ENCODE measurements around the gene STK10.

Gene STK10

DNA sequence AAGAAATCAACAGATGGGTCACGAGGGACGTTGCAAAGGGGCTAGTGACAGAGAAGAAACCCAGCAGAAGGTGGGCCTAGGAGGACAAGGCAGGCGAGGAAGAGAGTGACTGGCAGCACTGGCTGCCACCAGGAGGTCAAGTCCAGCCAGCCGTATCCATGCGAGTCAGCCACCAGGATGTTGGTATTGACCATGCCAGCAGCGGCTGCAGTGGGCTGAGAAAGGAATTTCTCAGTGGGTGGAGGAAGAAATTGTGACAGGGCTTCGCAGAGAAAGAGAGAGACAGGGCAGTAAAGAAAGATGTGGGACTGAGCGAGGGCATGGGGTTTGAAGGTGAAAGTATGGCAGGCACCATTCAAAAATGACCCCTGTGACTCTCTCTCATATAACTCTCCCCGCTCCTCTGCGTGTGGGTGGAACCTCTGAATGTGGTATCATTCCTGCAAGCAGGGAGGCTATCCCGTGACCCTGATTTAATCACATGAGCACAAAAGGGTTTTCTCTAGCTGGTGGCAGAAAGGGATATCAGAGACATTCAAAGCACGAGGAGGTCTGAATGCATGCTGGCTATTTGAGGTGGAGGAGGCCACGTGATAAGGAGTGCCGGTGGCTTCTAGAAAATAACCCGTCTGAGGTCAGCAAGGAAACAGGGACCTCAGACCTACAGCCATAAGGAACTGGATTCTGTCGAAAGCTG lies 136.2 kb downstream of the STK10 start:
- Histone ChIP-seq H2AFZ (ENCODE audit: low read depth) (no peak overlapping the region), H3K4me2 (no peak overlapping the region), H3K36me3 (ENCODE audit: insufficient read depth) (no peaks in the 10 kb centered on the region), H3K79me2 (ENCODE audit: insufficient read depth, low read depth) (no peaks in the 10 kb centered on the region), H3K4me1 (ENCODE audit: low read depth, poor library complexity, severe bottlenecking) (no peaks in the 10 kb centered on the region), H4K20me1 (ENCODE audit: insufficient read depth) (no peaks in the 10 kb centered on the region), H3K9ac (no peak overlapping the region), H3K4me3 (IDR thresholded peaks at IDR 0.05; ENCODE audit: insufficient read depth, low read depth, low read length) (no peak overlapping the region), H3K27me3 (ENCODE audit: insufficient read depth, low read depth) (no peaks in the 10 kb centered on the region), H3K27ac (no peak overlapping the region)
- TF ChIP-seq CTCF (conservative IDR thresholded peaks at IDR 0.05; ENCODE audit: low read depth, low read length): no peak

DNA sequence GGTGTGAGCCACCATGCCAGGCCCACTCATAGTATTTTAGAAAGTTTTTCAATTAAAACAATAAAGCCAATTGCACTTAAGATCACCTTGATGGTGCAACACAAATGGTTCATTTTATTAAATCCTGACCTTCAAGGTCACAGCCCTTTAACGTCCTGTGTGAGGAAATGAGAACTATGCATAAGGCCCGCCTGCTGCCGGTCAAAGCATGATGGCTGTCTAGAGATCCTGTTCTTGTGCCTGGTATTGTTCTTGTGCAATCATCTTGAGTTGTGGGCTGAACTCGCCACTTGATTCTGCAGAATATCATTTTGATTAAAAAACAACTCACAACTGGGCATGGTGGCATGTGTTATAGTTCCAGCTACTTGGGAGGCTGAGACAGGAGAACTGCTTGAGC lies 137.9 kb downstream of the STK10 start:
- H3K9ac ChIP-seq: no peak overlapping the region
- no peaks in the 10 kb centered on the region for H3K27me3 ChIP-seq (ENCODE audit: insufficient read depth, low read depth)
- no peaks in the 10 kb centered on the region for H3K36me3 ChIP-seq (ENCODE audit: insufficient read depth)
- no peak for TF ChIP-seq CTCF (conservative IDR thresholded peaks at IDR 0.05; ENCODE audit: low read depth, low read length)
- no peaks in the 10 kb centered on the region for H3K79me2 ChIP-seq (ENCODE audit: insufficient read depth, low read depth)
- no peak overlapping the region for H3K27ac ChIP-seq
- no peak overlapping the region for H3K4me3 ChIP-seq (IDR thresholded peaks at IDR 0.05; ENCODE audit: insufficient read depth, low read depth, low read length)
- H4K20me1 ChIP-seq (ENCODE audit: insufficient read depth): no peaks in the 10 kb centered on the region
- H2AFZ ChIP-seq (ENCODE audit: low read depth): no peak overlapping the region
- no peak overlapping the region for H3K4me2 ChIP-seq
- H3K4me1 ChIP-seq (ENCODE audit: low read depth, poor library complexity, severe bottlenecking): no peaks in the 10 kb centered on the region

DNA sequence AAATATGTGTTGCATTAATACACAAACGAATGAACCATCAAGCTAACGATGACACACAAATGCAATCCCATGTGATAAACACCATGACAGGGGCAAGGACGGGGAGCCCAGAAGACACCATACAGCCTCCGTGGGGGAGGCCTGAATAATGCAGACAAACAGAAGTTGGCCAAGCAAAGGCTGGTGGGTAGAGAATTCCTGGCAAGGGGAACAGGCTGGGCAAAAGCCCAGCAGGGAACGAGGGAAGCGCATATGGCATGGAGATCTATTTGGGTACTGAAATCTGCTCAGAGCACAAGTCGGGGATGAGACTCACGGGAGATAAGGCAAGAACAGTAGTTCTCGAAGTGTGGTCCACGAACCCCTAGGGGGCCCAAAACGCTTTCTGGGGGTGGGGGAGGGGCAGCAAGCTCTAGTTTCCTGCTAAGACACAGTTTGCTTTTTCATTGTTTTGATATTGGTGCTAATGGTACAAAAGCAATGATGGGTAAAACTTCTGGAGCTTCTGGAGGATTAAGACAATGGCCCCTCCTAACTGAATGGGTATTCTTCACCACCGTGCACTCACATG lies 138.7 kb downstream of the STK10 start:
- H3K9ac ChIP-seq: no peak overlapping the region
- no peak overlapping the region for H3K4me2 ChIP-seq
- H3K4me3 ChIP-seq (IDR thresholded peaks at IDR 0.05; ENCODE audit: insufficient read depth, low read depth, low read length): no peak overlapping the region
- H3K4me1 ChIP-seq (ENCODE audit: low read depth, poor library complexity, severe bottlenecking): no peaks in the 10 kb centered on the region
- no peaks in the 10 kb centered on the region for H4K20me1 ChIP-seq (ENCODE audit: insufficient read depth)
- no peak overlapping the region for H3K27ac ChIP-seq
- no peaks in the 10 kb centered on the region for H3K79me2 ChIP-seq (ENCODE audit: insufficient read depth, low read depth)
- H2AFZ ChIP-seq (ENCODE audit: low read depth): no peak overlapping the region
- H3K36me3 ChIP-seq (ENCODE audit: insufficient read depth): no peaks in the 10 kb centered on the region
- TF ChIP-seq CTCF (conservative IDR thresholded peaks at IDR 0.05; ENCODE audit: low read depth, low read length): no peak
- no peaks in the 10 kb centered on the region for H3K27me3 ChIP-seq (ENCODE audit: insufficient read depth, low read depth)

DNA sequence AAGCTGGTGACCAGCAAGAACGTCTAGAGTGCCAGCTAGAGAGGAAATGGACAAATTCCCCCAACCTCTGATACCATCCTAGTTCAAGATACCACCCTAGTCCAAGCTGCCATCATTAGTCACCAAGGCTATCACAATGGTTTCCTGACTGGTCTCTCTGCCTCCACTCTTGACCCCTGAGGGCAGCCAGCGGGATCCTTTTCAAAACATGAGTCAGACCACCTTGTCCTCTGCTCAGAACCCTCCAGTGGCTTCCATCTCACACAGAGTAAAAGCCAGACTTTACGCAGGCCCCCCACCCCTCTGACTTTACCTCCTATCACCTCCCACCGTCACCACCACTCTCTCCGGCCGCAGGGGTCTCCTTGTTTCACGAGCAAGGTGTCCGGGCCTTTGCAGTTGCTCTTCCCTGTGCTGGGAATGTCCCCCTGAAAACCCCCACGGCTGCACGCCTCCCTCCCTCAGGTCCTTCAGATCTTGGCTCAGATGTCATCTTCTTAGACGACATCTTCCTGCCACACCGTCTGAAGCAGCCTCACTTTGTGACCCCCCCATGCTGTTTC lies 139.4 kb downstream of the STK10 start:
- H3K27ac ChIP-seq: no peak overlapping the region
- H3K79me2 ChIP-seq (ENCODE audit: insufficient read depth, low read depth): no peaks in the 10 kb centered on the region
- H3K4me2 ChIP-seq: no peak overlapping the region
- H3K4me1 ChIP-seq (ENCODE audit: low read depth, poor library complexity, severe bottlenecking): no peaks in the 10 kb centered on the region
- no peaks in the 10 kb centered on the region for H4K20me1 ChIP-seq (ENCODE audit: insufficient read depth)
- H3K4me3 ChIP-seq (IDR thresholded peaks at IDR 0.05; ENCODE audit: insufficient read depth, low read depth, low read length): no peak overlapping the region
- no peak for TF ChIP-seq CTCF (conservative IDR thresholded peaks at IDR 0.05; ENCODE audit: low read depth, low read length)
- no peaks in the 10 kb centered on the region for H3K27me3 ChIP-seq (ENCODE audit: insufficient read depth, low read depth)
- no peaks in the 10 kb centered on the region for H3K36me3 ChIP-seq (ENCODE audit: insufficient read depth)
- H3K9ac ChIP-seq: no peak overlapping the region
- H2AFZ ChIP-seq (ENCODE audit: low read depth): no peak overlapping the region

Data from KMS-11 (cell line).